GM18867 (cell line): ENCODE measurements around the gene OTUD5.

ENCODE experiments used
- ATAC-seq: cut with Tn5 transposase; IDR thresholded peaks from one replicate; pipeline ENCODE4 v1.9.1; 2021; ENCODE audit warnings: mild to moderate bottlenecking, moderate library complexity; ENCODE audit not compliant: unreplicated experiment

Gene OTUD5

DNA sequence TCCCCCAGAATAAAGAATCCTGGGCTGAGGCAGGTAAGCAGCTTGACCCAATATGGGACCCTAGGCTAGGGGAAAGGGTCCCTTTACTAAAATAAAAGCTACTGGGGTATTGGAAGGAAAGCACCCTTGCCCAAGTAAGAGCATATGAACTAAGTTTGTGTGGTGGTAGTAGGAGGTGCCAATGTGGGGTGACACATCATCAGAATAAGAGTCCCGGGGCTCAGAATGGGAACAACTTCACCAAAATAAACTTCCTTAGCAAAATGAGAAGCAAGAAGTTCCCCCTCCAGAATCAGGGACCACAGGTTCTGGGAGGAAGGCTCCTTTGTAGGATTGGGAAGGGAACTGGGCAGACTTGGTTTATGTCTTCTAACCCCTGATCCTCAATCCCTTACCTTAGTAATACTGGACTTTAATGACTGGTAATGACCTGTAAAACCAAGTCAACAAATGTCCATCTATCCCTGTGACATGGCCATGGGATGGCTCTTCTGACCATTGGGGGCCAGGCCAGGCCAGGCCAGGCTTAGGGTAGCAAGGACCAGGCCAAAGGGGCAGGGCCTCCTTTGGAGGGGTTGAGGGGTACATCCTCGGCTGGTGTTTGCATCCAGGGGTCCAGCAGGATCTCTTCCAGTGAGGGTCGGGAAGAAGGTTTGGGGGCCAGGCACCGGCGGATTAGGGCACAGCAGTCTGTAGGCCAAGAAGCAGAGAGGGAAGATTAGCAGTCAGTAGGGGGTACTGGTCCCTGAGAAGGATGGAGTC lies 43.6 kb downstream of the OTUD5 start:
- ATAC-seq = no peak

DNA sequence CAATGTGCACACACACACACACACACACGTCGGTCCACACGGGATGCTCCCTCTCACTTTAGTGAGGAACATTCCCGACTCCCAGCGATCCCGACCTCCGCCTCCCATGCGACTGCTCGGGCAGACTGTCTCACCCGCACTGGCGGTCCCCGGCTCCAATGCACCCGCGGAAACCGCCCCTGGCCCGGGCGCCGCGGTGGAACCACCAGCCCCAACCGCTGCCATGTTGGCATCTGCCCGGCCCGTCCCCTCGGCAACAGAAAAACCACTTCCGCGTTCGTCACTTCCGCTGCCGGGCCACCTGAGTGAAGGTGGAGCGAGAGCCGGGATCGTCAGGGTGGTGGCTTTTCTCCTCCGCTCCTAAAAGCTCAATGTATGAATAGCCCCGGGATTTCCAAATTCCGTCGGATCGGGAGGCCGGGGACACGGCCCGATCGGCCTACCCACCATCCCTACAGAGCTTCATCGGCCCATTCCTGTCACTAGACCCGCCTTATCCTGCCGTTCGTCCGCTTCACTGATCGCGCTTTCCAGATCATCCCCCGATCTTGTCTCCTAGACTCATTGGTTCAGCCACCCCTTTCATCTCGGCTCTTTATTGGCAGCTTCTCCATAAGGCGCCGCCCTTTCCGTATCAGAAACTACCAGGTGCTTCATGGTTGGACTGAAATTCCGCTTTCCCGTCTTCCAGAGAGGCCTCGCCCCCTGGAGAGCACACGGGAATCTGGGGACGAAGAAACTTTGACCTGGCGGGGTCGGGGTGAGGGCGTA lies 45.8 kb downstream of the OTUD5 start, which contains the start of gene SLC35A2:
Gene SLC35A2, minus strand, starts transcription at position 235 of the 771 bp plus-strand sequence. Its CDS starts 10 bp downstream, at position 225.
- peak; percentile 57 for ATAC-seq

DNA sequence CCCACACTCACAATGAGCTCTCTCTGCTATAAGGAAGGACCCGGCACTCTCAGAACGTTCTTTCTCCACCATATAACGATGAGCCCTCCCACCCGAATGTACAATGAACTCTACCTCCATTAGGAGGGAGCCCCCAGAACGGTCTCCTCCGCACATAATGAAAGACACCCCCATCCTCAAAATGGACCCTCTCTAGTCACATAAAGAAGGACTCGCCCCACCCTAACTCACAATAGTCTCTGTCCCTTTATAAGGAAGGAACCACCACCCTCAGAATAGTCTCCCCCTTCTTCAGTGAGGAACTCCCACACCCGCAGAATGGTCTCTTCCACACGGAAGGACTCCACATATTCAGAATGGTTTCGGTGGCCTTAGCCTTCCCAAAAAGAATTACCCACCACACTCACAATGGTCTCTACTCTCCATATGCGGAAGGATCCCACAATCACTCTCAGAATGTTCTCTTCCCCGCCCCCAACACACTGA lies 46.4 kb downstream of the OTUD5 start:
- ATAC-seq = no peak

DNA sequence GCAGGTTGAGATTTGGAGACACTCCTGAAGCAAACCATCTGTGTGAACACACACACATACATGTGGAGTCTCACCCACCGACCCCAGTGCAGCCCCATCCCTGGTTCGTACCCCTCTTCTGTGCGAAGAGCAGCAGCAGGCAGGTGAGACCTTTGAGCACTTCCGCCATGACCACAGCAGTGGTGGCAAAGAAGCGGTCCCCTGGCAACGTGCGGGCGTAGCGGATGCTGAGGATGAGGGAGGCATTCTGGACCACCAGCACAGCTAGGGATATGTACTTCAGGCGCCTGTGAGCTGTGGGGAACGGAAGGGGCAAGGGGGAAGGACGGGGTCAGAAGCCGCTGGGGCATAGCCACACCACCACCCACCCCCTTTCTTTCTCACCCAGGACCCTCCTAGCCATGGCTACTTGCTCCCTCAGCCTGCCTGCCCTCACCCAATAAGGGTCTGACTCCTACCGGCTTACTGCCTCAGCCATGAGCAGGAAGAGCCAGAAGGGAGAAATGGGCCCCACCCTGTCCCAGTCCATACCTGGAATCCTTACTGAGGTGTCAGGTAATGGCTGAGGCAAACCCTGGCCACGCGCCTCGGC lies 47.6 kb downstream of the OTUD5 start:
- no peak for ATAC-seq

DNA sequence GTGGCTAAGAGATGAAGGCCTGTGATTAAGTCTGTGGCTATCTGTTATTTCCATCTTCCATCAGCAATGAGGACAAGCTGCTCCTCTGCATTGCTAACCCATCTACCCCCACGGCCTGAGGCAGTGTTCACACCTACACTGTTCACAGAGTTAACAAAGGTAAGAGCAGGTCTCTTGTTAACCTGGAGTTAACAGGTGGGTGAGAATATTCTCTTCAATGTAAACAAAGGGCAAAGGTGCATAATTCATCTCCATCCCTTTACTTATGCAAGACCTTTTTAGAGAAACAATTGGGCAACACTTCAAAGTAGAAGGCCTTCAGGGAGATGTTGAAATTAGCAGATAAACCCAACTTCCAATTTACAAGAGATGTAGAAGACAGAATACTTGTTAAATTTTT lies 48.8 kb downstream of the OTUD5 start:
- ATAC-seq = no peak

DNA sequence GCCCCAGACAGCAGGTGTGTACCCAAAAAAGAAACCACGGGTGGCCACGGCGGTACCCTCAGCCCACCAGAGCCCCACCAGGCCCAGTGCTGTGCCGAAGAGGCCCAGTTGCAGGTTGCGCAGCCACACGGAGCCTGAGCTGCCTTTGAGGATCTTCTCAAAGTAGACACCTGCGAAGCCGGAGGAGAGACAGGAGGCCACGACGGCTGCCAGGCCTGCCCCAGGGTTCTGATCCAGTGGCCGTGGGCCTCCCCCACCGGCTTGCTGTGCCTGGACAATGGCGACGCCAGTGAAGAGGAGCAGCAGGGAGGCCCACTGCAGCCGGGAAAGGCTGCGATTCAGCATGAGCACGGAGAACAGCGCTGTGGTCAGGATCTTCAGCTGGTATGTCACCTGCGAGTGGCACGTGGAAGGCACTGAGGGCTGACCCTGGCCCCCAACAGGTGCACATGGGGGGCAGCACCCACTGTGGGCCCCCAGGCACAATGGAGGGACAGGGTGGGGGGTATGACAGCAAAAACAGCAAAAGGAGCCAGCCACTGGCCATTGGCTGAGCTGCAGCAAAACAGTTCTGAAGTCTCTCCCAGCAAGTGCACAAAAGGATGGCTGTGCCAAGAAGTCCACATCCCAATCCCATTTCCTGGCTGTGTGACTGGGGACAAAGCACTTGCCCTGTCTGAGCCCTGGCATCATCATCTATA lies 52.2 kb downstream of the OTUD5 start:
- no peak for ATAC-seq

DNA sequence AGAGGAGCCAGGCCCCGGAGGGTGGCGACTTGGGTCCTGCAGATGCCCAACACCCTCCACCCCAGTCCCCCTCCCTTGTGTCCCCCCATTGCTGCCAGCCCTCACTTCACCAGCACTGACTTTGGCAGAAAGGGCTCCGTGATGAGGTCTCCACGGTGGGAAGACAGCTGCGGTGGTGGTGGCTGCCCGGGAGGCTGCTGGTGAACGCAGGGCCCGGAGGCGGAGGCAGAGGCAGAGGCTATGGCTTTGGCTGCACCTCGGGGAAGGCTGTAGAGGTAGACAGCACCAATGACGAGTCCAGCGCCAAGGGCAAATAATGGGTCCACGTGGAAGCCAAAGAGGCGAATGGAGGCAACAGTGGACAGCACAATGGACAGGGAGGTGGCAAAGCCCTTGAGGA lies 52.8 kb downstream of the OTUD5 start:
- no peak for ATAC-seq

DNA sequence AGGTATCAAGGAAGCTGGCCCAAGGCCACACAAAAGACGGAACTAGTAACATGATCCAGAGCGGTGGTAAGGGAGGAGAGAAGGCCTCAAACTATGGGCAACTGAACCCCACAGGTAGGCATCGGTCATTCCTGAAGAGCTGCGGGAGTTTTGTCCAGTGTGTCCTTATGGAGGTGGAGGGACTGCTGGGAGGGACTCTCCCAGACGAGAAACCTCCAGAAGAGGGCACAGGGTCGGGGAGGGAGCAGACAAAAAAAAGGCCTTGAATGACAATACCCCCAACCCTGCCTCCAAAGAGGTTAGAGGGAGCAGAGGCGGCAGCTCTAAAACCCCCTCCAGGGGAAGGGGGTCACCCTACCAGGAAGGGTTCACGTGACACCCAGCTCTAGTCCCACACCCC lies 53.2 kb downstream of the OTUD5 start:
- ATAC-seq = no peak

DNA sequence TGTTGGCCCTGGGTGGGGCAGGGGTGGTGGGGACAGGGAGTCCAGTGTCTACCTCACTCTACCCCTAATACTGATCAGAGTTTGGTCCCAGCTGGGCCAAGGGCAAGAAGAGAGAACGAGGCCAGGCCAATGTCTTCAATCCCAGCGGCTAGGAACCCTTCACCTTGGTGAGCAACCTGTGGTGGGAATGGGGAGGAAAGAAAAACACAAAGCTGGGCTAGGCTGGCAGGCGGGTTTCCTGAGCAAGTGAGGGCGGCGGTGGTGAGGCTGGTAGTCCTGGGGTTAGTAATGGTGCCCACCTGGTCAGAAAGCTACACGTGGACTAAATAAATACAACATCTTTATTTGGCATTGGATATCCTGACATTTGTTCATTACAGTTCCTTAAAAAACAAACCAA lies 54.1 kb downstream of the OTUD5 start:
- ATAC-seq = no peak

DNA sequence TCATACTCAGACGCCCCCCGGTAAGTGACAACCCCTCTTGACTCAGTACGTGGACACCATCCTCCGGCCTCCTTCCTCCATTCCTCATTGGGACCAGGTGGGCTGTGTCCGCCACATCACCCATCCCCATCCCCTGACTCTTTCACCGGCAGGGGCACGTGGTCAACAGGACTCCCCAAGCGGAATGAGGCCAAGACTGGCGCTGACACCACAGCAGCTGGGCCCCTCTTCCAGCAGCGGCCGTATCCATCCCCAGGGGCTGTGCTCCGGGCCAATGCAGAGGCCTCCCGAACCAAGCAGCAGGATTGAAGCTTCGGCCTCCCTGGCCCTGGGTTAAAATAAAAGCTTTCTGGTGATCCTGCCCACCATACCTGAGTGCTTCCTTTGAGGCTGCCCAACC lies 54.6 kb downstream of the OTUD5 start:
- no peak for ATAC-seq

DNA sequence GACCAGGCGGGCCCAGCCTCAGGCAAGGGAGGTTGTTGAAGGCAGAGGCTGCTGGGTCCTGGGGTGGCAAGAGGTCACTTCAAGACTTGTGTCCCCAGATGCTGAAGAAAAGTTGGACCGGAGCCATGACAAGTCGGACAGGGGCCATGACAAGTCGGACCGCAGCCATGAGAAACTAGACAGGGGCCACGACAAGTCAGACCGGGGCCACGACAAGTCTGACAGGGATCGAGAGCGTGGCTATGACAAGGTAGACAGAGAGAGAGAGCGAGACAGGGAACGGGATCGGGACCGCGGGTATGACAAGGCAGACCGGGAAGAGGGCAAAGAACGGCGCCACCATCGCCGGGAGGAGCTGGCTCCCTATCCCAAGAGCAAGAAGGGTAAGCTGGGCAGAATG lies 55.3 kb downstream of the OTUD5 start:
- ATAC-seq = no peak

DNA sequence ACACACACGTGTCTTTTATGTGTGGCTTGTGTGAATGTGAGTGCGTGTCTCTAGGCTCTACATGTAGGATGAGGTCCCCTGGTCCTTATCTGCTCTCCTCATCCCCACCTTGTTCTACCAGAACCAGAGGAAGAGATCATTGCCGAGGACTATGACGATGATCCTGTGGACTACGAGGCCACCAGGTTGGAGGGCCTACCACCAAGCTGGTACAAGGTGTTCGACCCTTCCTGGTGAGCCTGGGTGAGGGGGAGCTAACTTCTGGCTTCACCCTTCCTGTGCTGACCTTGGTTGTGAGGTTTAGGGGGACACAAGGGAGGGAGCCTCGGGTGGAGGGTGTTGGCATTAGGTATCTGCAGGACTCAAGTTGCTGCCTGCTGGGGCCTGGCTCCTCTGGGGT lies 56.3 kb downstream of the OTUD5 start:
- ATAC-seq = no peak

DNA sequence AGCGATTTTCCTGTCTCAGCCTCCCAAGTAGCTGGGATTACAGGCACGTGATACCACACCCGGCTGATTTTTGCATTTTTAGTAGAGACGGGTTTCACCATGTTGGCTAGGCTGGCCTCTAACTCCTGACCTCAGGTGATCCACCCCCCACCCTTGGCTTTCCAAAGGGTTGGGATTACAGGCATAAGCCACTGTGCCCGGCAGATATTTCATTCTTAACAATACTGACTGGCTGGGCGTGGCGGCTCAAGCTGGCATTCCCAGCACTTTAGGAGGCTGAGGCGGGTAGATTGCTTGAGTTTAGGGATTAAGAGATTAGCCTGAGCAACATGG lies 58.4 kb downstream of the OTUD5 start:
- no peak for ATAC-seq

DNA sequence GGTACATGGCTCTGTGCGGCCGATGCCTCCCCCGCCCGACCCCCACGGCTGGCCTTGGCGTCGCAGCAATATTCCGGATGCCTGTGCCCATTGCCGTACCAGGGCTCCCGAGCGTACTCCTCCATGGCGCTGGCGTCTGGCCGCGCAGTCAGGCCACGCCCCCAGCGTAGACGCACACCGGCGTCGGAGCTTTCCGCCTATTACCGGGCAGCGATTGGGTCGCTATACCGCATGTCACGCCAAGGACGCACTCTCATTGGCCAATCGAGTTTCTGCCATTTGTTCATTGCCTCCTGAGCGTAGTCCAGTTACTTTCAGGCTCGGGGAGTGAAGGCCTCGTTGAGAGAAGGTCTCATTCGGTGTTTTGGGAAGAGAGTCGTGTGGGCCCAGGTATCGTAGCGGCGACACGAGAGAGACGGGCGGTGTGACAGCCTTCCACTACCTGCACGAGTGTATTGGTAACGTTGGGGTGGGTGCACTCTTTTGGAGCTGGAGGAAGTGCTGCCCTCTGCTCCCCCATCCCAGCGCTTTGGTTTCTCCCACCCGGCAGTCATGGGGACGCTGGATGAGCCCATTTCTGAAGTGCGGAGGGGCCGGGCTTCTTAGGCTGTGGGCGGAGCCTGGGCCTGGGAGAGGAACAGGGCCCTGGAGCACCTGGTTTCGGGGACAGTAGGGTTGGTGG lies 59.6 kb downstream of the OTUD5 start, which contains the start of the genes PQBP1 and TIMM17B:
Gene PQBP1, plus strand, starts transcription at position 306 of the 682 bp plus-strand sequence. CDS start 580 bp downstream, outside the sequence.
Gene TIMM17B, minus strand, starts transcription at position 144 of the 682 bp plus-strand sequence. Its CDS starts 19 bp downstream, at position 125.
- ATAC-seq = peak; percentile 87

DNA sequence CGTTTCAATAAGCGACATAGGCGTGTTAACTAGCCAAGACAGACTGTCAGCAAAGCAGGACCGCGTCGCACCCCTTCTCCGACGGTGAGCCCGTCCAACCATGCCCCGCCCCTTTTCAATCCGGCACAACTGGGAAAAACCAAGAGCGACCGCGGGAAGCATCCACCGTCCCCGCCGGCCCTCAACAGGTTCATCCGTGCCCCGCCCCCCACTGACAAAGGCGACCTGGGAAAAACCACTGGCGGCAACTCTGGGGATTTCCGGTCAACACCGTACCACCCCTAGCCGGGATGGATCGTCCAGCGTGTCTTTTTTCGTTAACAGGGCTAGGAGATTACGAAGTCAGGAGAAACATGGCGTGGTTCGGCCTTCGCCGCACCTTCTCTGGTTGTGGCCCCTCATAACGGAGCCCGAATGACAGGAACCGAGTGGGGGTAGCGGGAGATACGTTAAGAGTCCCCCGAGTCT lies 60.2 kb downstream of the OTUD5 start:
- no peak for ATAC-seq

DNA sequence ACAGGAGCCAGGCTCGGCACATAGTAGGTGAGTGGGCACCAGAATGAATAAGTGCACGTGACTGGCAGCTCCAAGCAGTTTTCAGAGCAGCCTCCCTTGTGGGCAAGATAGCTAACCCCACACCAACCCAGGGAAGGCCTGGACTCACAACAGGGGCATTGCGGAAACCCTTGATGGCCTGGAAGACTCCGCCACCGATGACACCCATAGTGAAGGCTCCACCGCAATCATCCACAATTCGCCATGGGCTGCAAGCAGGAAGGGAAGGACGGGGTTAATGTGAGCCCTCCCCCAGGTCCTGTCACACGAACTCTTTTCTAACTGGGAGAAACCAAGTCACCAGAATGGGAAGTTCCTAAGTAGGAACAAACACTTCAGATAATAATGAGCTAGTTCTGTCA lies 60.8 kb downstream of the OTUD5 start:
- no peak for ATAC-seq

DNA sequence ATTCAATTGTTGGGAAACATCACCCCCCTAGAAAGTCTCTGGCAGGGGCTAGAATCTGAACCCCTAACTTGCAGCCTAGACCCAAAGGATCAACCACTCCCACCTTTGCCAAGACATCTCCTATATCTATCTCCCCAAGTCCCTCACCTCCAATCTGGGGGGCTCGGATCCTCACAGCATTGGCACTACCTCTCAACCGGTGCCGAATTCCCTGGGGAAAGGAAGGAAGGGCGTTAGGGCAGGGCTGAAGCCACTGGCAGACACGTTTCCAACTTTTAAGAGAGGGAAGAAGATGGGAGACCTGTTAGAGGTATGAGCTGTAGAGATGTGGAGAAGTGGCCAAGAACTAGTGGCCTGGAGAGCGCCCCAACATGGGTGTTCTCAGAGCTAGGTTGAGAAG lies 62.5 kb downstream of the OTUD5 start:
- no peak for ATAC-seq

DNA sequence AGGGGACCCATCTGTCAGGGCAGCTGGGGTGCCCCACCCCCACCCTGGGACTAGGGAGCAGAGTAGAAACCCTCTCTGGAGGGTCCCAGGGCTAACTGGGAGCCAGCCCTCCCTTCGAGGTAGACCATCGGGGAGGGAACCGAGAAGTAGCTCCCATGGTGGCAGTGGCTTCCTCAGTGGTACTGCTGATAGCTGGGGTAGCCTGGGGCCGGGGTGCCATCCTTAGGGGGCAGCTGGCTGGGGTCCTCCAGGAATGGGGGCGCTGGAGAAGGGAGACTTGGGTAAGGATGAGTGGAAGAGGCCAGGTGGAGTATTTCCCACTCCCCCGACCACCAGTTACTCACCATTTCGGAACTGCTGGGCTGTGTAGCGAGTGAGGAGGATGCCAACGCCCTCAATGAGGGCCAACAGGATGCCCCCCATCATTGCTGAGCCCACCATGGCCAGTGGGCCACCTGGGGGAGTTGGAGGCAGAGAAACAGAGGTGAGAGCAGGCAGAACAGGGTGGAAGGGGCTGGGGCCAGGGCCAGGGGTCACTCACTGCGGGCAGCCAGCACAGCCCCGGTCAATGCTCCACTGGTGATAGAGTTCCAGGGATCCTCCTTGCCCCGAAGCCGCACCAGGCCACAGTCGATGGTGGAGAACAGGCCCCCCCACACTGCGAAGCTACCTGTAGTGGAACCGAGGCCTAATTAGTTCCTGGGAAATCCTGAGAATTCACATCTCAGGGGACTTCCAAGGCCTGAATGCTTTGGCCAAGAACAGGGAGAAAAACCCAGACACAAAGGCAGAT lies 63.7 kb downstream of the OTUD5 start:
- no peak for ATAC-seq

DNA sequence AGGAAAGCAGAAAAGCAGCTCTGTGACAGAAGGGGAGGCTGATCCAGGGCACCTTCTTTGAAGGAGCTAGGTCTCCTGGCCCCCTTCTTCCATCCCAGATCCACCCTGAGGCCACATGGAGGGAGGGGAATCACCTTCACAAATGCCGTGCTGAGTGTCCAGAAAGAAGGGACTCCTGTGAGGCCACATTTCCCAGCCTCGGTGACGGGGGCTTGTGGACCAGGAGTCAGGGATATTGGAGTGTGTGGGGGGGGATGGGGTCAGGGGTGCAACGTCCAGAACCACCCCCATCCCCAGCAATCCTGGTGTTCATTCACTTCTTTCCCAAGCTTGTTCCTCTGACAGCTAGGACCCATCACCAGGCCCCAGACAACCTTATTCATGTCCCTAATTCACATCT lies 64.5 kb downstream of the OTUD5 start:
- no peak for ATAC-seq
